Measurements from ENCODE around the gene TBATA. TPM values are rescaled to one million over a fixed set of nuclear protein-coding genes. Genes with fewer than 3 reads are reported as not detected.

Gene TBATA
- total and polyA plus RNA-seq, 2 donors, result not detected

- H3K27ac ChIP-seq (ENCODE audit: low read depth), result no peak overlapping the region
- WGBS, result 81% methylated on average over 16 of the region's 16 CpGs
- no peak for DNase-seq (ENCODE audit: extremely low spot score)
- no peaks in the 10 kb centered on the region for H3K36me3 ChIP-seq (ENCODE audit: insufficient read depth)
- no peak overlapping the region for H3K4me3 ChIP-seq (ENCODE audit: low read depth, low read length)
- H3K4me1 ChIP-seq (ENCODE audit: insufficient read depth), result no peaks in the 10 kb centered on the region
These were observed 5.4 kb downstream of the TBATA start for GRCh38 chr10:70779511-70780369.

DNA sequence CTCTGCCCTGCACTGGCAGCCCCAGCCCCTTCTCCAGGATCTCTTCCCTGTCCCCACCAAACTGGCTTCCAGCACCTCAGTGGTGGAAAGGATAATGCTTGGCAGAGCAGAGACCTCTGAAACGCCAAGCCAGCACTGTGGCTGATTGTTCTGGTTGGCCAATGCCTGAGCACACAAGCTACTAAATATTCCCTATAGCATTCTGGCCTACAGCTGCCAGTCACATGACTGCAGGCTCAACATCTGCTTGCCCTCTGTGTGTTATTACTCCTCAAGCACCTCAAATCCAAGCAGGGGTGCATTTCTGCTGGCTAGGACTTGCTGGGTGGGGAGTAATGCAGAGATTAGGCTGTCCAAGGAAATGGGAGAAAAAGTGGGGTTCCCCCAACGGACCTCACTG is 6.1 kb downstream of the TBATA start:
- Histone ChIP-seq H3K4me1 (ENCODE audit: insufficient read depth) (no peaks in the 10 kb centered on the region), H3K27ac (ENCODE audit: low read depth) (no peak overlapping the region), H3K4me3 (ENCODE audit: low read depth, low read length) (no peak overlapping the region), H3K36me3 (ENCODE audit: insufficient read depth) (no peaks in the 10 kb centered on the region)
- WGBS, result 66% methylated on average over 2 of the region's 2 CpGs
- DNase-seq (ENCODE audit: extremely low spot score), result no peak

GRCh38 chr10:70778267-70778924 is 6.8 kb downstream of the TBATA start:
- Histone ChIP-seq H3K4me3 (ENCODE audit: low read depth, low read length) (no peak overlapping the region), H3K27ac (ENCODE audit: low read depth) (no peak overlapping the region), H3K36me3 (ENCODE audit: insufficient read depth) (no peaks in the 10 kb centered on the region), H3K4me1 (ENCODE audit: insufficient read depth) (no peaks in the 10 kb centered on the region)
- WGBS, result 83% methylated on average over 9 of the region's 9 CpGs
- DNase-seq (ENCODE audit: extremely low spot score), result no peak

GRCh38 chr10:70777063-70777875 is 7.9 kb downstream of the TBATA start:
- no peaks in the 10 kb centered on the region for H3K4me1 ChIP-seq (ENCODE audit: insufficient read depth)
- H3K27ac ChIP-seq (ENCODE audit: low read depth), result no peak overlapping the region
- H3K36me3 ChIP-seq (ENCODE audit: insufficient read depth), result no peaks in the 10 kb centered on the region
- no peak for DNase-seq (ENCODE audit: extremely low spot score)
- WGBS, result 95% methylated on average over 18 of the region's 18 CpGs
- no peak overlapping the region for H3K4me3 ChIP-seq (ENCODE audit: low read depth, low read length)

DNA sequence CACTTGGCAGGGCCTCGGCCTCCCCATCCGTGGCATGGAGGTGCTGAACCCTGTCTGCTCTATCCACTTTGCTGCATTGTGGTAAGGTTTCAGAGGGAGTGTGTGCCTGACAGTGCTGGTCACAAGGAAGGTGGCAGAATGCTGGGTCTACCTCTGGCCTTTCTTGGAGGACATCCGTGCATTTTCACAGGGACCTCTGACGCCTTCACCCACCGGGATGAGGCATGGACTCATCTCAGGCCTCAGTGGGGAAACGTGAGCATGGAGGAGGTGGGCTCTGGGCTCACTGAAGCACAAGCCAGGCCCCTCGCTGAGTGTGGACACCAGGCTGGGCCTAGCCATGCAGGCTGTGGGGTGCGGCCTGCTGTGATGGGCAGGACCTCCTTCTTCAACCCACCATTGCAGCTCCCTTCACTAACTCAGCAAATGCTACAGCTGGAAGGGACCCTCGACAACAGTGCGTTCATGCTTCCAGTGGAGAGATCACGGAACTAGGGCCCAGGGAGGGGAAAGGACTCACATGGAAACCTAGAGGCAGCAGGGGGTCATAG is 8.6 kb downstream of the TBATA start:
- no peaks in the 10 kb centered on the region for H3K4me1 ChIP-seq (ENCODE audit: insufficient read depth)
- no peaks in the 10 kb centered on the region for H3K36me3 ChIP-seq (ENCODE audit: insufficient read depth)
- H3K4me3 ChIP-seq (ENCODE audit: low read depth, low read length), result no peak overlapping the region
- 90% methylated on average over 11 of the region's 11 CpGs for WGBS
- no peak overlapping the region for H3K27ac ChIP-seq (ENCODE audit: low read depth)
- no peak for DNase-seq (ENCODE audit: extremely low spot score)

GRCh38 chr10:70775679-70776454 is 9.3 kb downstream of the TBATA start:
- no peak for DNase-seq (ENCODE audit: extremely low spot score)
- no peak overlapping the region for H3K4me3 ChIP-seq (ENCODE audit: low read depth, low read length)
- H3K36me3 ChIP-seq (ENCODE audit: insufficient read depth), result no peaks in the 10 kb centered on the region
- no peak overlapping the region for H3K27ac ChIP-seq (ENCODE audit: low read depth)
- WGBS, result 89% methylated on average over 13 of the region's 13 CpGs
- no peaks in the 10 kb centered on the region for H3K4me1 ChIP-seq (ENCODE audit: insufficient read depth)

- H3K36me3 ChIP-seq (ENCODE audit: insufficient read depth), result no peaks in the 10 kb centered on the region
- H3K4me1 ChIP-seq (ENCODE audit: insufficient read depth), result no peaks in the 10 kb centered on the region
- no peak overlapping the region for H3K4me3 ChIP-seq (ENCODE audit: low read depth, low read length)
- no peak for DNase-seq (ENCODE audit: extremely low spot score)
- 81% methylated on average over 14 of the region's 14 CpGs for WGBS
- H3K27ac ChIP-seq (ENCODE audit: low read depth), result no peak overlapping the region
These were observed 10.1 kb downstream of the TBATA start for GRCh38 chr10:70774810-70775678.

DNA sequence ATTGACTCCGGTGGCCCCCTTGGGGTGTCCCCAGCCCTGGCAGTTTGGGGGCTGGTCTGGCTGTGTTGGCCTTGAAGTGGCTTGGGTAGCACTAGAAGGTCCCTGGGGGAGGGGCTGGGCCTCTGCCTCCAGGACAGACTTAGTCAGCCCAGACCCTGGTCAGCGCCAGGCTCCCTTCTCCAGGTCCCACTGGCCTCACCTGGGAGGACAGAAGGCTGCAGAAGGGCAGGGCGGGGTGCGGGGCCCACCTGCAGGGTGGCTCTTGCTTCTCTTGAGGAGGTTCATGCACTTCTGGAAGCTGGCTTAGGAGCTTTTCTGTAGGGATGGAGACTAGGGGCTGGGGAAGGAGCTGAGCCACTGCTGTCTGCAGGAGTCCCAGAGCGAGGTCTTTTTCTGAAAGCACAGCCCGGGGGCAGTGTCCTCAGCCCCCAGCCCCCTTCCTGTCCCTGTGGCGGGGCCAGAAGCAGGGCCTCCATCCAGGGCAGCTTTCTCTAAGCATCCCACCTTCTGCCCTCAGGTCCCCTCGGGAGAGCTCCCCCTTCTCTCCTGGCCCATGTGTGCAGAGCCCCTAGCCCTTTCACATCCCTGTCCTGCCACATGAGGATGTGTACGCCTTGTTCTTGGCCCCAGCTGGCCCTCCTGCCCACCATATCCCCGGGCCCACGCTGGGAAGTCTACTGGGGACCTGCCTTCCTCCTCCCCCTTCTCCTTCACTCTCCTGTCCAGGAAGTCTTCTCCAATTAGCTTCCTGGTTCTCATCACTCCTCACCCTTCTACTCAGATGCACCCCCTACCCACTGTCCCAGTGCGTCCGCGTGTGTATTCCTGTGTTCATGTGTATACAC is 11.0 kb downstream of the TBATA start:
- 91% methylated on average over 14 of the region's 14 CpGs for WGBS
- no peak for DNase-seq (ENCODE audit: extremely low spot score)
- Histone ChIP-seq H3K4me1 (ENCODE audit: insufficient read depth) (no peaks in the 10 kb centered on the region), H3K36me3 (ENCODE audit: insufficient read depth) (no peaks in the 10 kb centered on the region), H3K27ac (ENCODE audit: low read depth) (no peak overlapping the region), H3K4me3 (ENCODE audit: low read depth, low read length) (no peak overlapping the region)

GRCh38 chr10:70773461-70773860 is 11.7 kb downstream of the TBATA start:
- Histone ChIP-seq H3K4me3 (ENCODE audit: low read depth, low read length) (no peak overlapping the region), H3K27ac (ENCODE audit: low read depth) (no peak overlapping the region)
- WGBS, result 83% methylated on average over 9 of the region's 9 CpGs

GRCh38 chr10:70772627-70773026 is 12.6 kb downstream of the TBATA start:
- H3K27ac ChIP-seq (ENCODE audit: low read depth), result no peak overlapping the region
- no peak for DNase-seq (ENCODE audit: extremely low spot score)
- H3K4me3 ChIP-seq (ENCODE audit: low read depth, low read length), result no peak overlapping the region
- no peaks in the 10 kb centered on the region for H3K36me3 ChIP-seq (ENCODE audit: insufficient read depth)
- 95% methylated on average over 4 of the region's 4 CpGs for WGBS
- no peaks in the 10 kb centered on the region for H3K4me1 ChIP-seq (ENCODE audit: insufficient read depth)

More at GRCh38 chr10:70773461-70773860, 11.7 kb downstream of the TBATA start:
- Histone ChIP-seq H3K4me1 (ENCODE audit: insufficient read depth) (no peaks in the 10 kb centered on the region), H3K36me3 (ENCODE audit: insufficient read depth) (no peaks in the 10 kb centered on the region)
- no peak for DNase-seq (ENCODE audit: extremely low spot score)

DNA sequence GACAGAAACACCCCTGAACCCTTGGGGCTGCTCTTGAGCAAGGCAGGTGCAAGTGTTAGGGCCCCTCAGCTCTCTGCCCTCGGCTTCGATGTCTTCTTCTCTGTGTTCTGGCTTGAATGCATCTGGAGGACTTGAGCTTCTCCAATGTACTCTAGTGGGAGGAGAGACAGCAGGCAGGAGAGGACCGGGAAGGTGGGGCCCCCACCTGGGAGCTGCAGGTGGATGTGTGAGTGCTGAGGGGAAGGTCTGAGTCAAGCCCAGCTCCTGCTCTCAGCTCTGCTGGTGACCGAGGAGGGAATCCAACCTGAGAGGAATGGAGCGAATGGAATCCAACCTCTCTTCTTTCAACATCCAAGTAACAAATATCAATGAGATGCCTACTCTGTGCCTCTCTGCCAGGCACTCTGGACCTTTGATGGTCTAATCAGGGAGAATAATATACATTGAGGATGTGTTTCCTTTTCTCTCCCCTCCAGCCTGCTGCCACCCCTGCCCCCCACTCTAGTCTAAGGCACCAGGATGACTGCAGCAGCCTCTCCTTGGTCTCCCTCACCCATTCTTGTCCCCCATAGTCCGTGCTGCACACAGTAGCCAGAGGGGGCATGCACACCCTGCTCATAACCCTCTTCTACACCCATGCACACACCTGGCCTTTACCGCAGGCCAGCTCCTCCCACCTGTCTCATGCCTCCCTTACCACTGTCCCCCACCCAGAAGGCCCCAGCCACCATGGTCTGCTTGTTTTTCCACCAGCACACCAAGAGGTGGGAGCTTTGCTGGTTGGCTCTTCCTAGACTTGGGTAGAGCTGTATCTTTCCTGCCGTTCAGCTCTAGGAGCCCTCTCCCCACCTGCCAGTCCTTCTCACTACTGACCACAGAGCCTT is 13.6 kb downstream of the TBATA start:
- Histone ChIP-seq H3K36me3 (ENCODE audit: insufficient read depth) (no peaks in the 10 kb centered on the region), H3K4me3 (ENCODE audit: low read depth, low read length) (no peak overlapping the region), H3K27ac (ENCODE audit: low read depth) (no peak overlapping the region), H3K4me1 (ENCODE audit: insufficient read depth) (no peaks in the 10 kb centered on the region)
- no peak for DNase-seq (ENCODE audit: extremely low spot score)
- 87% methylated on average over 8 of the region's 8 CpGs for WGBS

Data from urinary bladder (tissue), 4 donors.